ENCODE data around the gene CDC14C. TPM values are rescaled to one million over a fixed set of nuclear protein-coding genes. Genes with fewer than 3 reads are reported as not detected.
"Not testable (repeated sequence)": the region's sequence is repeated elsewhere in the genome, so short reads cannot be mapped to it uniquely, and the experiment has no call there.

The CDC14C gene
- total RNA-seq (2014; rRNA removed; shearing (Covaris generic)) = 0.12 TPM in 1 of 2 replicates, not detected in the other

GRCh38 chr7:48924433-48924832 lies at the start of gene CDC14C:
CDC14C (plus strand) TSS chr7:48924547; CDS start chr7:48924673, 126 bp downstream.
- no peak for DNase-seq (ENCODE audit: low spot score)
- in situ Hi-C loops (cut with HindIII; ENCODE audit: low sequenced_read_pairs) = no loop called here

GRCh38 chr7:48875045-48875916 lies 49.1 kb upstream of the CDC14C start:
- DNase-seq (ENCODE audit: low spot score) = peak; percentile 80
- in situ Hi-C loops (cut with HindIII; ENCODE audit: low sequenced_read_pairs) = no loop called here

- DNase-seq (ENCODE audit: low spot score) = no peak
- in situ Hi-C loops (cut with HindIII; ENCODE audit: low sequenced_read_pairs) = no loop called here
These were observed 48.3 kb upstream of the CDC14C start for GRCh38 chr7:48876087-48876486.

- in situ Hi-C loops (cut with HindIII; ENCODE audit: low sequenced_read_pairs) = no loop called here
- DNase-seq (ENCODE audit: low spot score) = no peak
These were observed 43.5 kb upstream of the CDC14C start for GRCh38 chr7:48880851-48881250.

GRCh38 chr7:48887500-48887899 lies 36.8 kb upstream of the CDC14C start:
- DNase-seq (ENCODE audit: low spot score) = no peak
- in situ Hi-C loops (cut with HindIII; ENCODE audit: low sequenced_read_pairs) = no loop called here

GRCh38 chr7:48894574-48894973 lies 29.8 kb upstream of the CDC14C start:
- DNase-seq (ENCODE audit: low spot score) = no peak
- in situ Hi-C loops (cut with HindIII; ENCODE audit: low sequenced_read_pairs) = no loop called here

GRCh38 chr7:48899932-48900331 lies 24.4 kb upstream of the CDC14C start:
- no peak for DNase-seq (ENCODE audit: low spot score)
- in situ Hi-C loops (cut with HindIII; ENCODE audit: low sequenced_read_pairs) = no loop called here

GRCh38 chr7:48901966-48902365 lies 22.4 kb upstream of the CDC14C start:
- in situ Hi-C loops (cut with HindIII; ENCODE audit: low sequenced_read_pairs) = no loop called here
- DNase-seq (ENCODE audit: low spot score) = peak; percentile 45

GRCh38 chr7:48904975-48905374 lies 19.4 kb upstream of the CDC14C start:
- in situ Hi-C loops (cut with HindIII; ENCODE audit: low sequenced_read_pairs) = no loop called here
- no peak for DNase-seq (ENCODE audit: low spot score)

GRCh38 chr7:48905686-48906085 lies 18.7 kb upstream of the CDC14C start:
- DNase-seq (ENCODE audit: low spot score); in situ Hi-C loops (cut with HindIII; ENCODE audit: low sequenced_read_pairs): not testable (repeated sequence)

GRCh38 chr7:48909887-48910286 lies 14.5 kb upstream of the CDC14C start:
- DNase-seq (ENCODE audit: low spot score); in situ Hi-C loops (cut with HindIII; ENCODE audit: low sequenced_read_pairs): not testable (repeated sequence)

GRCh38 chr7:48931481-48931880 lies 7.1 kb downstream of the CDC14C start:
- in situ Hi-C loops (cut with HindIII; ENCODE audit: low sequenced_read_pairs) = no loop called here
- DNase-seq (ENCODE audit: low spot score) = peak; percentile 23

GRCh38 chr7:48932126-48932910 lies 8.0 kb downstream of the CDC14C start:
- DNase-seq (ENCODE audit: low spot score) = no peak
- in situ Hi-C loops (cut with HindIII; ENCODE audit: low sequenced_read_pairs) = no loop called here

- DNase-seq (ENCODE audit: low spot score) = peak; percentile 8
- in situ Hi-C loops (cut with HindIII; ENCODE audit: low sequenced_read_pairs) = no loop called here
These were observed 9.3 kb downstream of the CDC14C start for GRCh38 chr7:48933549-48934085.

- in situ Hi-C loops (cut with HindIII; ENCODE audit: low sequenced_read_pairs) = no loop called here
- peak; percentile 63 for DNase-seq (ENCODE audit: low spot score)
These were observed 14.4 kb downstream of the CDC14C start for GRCh38 chr7:48938539-48939295.

- in situ Hi-C loops (cut with HindIII; ENCODE audit: low sequenced_read_pairs) = no loop called here
- DNase-seq (ENCODE audit: low spot score) = no peak
These were observed 19.1 kb downstream of the CDC14C start for GRCh38 chr7:48943279-48943990.

- in situ Hi-C loops (cut with HindIII; ENCODE audit: low sequenced_read_pairs) = no loop called here
These were observed 31.6 kb downstream of the CDC14C start for GRCh38 chr7:48955916-48956315.

GRCh38 chr7:48959676-48960075 lies 35.3 kb downstream of the CDC14C start:
- no peak for DNase-seq (ENCODE audit: low spot score)
- in situ Hi-C loops (cut with HindIII; ENCODE audit: low sequenced_read_pairs) = no loop called here

More at GRCh38 chr7:48955916-48956315, 31.6 kb downstream of the CDC14C start:
- no peak for DNase-seq (ENCODE audit: low spot score)

Measured in G401 (cell line).